Right ventricle myocardium inferior (tissue), 1 donor: ENCODE measurements around the gene OXSM. TPM values are rescaled to one million over a fixed set of nuclear protein-coding genes. Genes with fewer than 3 reads are reported as not detected.

Experiments
- ATAC-seq: fragments of 200-7000 bp; cut with Tn5 transposase; one replicate; pipeline ENCODE4 v1.9.1; 2020; ENCODE audit warnings: mild to moderate bottlenecking, moderate library complexity
- DNase-seq: peaks from one replicate; pipeline ENCODE4 v3.0.0; 2021; ENCODE audit errors: missing footprints
- intact Hi-C: fragments of 100-400 bp; cut with DNase I; formaldehyde crosslinking; loops from one replicate; pipeline ENCODE4 v1.11.0; 2022
- total RNA-seq: library from RNA; stranded (reverse); fragmentation: NEBNext Ultra II Directional; extraction: Animal tissue kit (Norgen Biotek cat#: 25700); gene quantifications from one replicate; pipeline ENCODE4 v1.2.1, GENCODE V29; 2021
- donor health status: DM: no; HTN: yes; CAD: no; lungs with severe emphysema.

The OXSM gene
- total RNA-seq, 1 donor from 2014 or later = 14.8 TPM

- DNase-seq (no peak), ATAC-seq (no peak)
- intact Hi-C loops = no loop called here
Observed at GRCh38 chr3:25837038-25837437, 47.1 kb downstream of the OXSM start.

DNA sequence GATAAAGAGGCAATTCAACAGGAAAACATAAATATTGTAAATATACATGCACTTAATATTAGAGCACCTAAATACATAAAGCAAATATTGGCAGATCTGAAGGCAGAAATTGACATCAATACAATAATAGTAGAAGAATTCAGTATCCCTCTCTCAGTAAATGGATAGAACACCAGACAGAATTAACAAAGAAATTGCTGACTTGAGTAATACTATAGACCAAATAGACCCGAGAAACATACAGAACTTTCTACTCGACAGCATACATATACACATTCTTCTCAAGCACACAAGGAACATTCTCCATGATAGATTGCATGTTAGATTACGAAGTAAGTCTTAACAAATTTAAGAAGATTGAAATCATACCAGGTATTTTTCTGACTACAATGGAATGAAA, 50.2 kb downstream of the OXSM start:
- ATAC-seq = no peak
- DNase-seq = no peak
- intact Hi-C loops = no loop called here

DNA sequence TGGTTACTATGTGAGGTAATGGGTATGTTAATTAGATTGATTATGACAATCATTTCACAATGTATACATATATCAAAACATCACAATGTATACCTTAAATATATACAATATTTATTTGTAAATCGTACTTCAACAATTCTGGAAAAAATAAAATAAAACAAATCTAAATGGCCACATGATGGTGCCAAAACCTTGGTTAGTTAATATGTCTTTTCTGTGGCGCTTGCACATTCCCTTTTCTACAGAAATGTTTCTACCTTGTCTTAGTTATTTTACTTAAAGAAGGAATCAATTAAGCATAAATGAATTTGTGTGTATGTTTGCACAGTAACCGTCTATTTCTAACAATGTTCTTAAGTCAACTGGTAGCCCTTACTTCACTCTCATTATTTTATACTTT, 53.4 kb downstream of the OXSM start:
- ATAC-seq = no peak
- intact Hi-C loops = no loop called here
- DNase-seq = no peak

Other genes with a start within 250 kb of the OXSM start
- gene TOP2B, start 125.2 kb upstream of the OXSM start, total RNA-seq = 90.3 TPM
- gene NGLY1, start 6.6 kb upstream of the OXSM start, total RNA-seq = 35.9 TPM